Stimulated activated CD8-positive, alpha-beta memory T cell treated with anti-CD3 and anti-CD28 coated beads, Interleukin-15, amount 100 ng/mL, for 4 hours (primary cell): ENCODE data around the gene RAB40C.
A peak's percentile ranks its signal among the peaks of the same experiment; 100 is the strongest.

Experiments used
- DNase-seq, 2 donors: peaks; one replicate each; pipeline ENCODE4 v3.0.0-alpha.2; 2020; ENCODE audit warnings: low read depth in 2 of 2

The RAB40C gene

DNA sequence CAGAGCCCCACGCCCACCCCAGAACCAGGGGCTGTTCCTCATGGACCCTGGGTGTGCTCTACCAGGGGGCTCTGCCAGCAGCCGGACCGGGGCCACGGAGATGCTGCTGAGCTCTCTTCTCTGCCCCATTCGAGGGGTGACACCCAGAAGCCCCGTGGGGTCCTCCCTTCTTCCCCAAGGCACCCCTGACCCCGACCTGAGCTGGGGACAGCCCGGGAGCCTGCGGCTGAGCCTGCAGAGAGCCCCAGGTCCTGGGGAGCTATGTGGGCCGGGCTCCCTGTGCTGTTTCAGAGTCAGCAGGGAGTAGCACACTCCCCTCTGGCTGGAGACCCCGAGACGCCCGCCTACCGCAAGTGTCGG is 30.9 kb upstream of the RAB40C start:
- DNase-seq, result no peak

DNA sequence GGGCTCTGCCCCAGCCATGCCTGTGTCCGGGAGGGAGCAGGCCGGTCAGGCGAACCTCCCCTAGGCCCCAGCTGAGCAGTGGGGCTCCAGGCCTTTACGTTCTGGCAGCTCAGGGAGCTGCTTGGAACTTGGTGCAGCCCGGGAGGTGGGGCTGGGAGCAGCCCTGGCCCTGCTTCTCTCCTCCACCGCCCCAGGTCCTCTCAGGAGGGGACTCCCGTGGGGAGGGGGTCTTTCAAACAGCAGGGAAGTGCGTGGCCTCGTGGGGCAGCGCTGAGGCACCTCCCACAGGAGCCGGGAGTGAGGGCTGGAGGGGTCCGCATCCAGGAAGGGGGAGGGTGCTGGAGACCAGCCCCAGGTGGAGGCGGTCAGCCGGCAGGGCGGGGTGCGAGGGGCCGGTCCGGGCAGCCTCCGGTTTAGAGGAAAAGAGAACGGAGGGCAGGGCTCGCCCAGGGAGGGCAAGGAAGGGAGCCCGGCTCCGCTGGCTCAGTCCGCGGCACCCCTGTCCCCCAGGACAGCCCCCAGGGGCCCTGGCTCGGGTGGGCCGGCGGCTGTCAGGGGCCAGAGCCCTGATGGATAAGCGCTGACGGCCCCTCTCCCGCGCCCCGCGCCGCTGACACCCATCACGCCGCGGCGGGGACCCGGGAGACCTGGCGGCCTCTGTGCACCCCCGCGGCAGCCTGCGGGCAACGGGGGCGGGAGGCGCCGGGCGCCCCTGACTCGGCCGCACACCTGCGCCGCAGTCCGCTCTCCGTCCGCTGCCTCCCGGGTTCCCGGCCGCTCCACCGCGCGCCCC is 30.3 kb upstream of the RAB40C start:
- no peak for DNase-seq

DNA sequence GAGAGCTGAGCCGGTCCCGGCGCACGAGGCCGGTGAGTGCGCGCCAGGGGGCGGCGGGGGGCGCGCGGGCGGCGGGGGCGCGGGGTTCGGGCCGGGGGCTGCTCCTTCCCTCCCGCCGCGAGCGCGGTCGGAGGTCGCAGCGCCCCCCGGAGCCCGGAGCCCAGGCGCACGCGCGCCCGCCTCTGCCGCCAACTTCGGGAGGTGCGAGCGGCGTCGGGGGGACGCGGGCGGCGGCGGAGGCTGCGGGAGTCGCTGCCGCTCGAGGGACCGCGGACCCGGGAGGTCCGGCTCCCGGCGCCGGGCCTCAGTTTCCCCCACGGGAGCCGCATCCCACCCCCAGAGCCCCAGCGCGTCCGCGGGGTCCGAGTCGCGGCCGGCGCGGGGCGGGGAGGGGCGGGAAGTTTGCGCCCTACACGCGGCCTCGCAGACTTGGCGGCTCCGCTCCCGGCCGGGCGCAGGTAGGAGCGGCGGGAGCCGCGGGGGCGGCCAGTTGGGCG is 29.6 kb upstream of the RAB40C start, which contains the start of gene PRR35:
PRR35 (plus strand) TSS at position 191 of the 497 bp plus-strand sequence. CDS start 2,901 bp downstream, outside the sequence.
- no peak for DNase-seq

DNA sequence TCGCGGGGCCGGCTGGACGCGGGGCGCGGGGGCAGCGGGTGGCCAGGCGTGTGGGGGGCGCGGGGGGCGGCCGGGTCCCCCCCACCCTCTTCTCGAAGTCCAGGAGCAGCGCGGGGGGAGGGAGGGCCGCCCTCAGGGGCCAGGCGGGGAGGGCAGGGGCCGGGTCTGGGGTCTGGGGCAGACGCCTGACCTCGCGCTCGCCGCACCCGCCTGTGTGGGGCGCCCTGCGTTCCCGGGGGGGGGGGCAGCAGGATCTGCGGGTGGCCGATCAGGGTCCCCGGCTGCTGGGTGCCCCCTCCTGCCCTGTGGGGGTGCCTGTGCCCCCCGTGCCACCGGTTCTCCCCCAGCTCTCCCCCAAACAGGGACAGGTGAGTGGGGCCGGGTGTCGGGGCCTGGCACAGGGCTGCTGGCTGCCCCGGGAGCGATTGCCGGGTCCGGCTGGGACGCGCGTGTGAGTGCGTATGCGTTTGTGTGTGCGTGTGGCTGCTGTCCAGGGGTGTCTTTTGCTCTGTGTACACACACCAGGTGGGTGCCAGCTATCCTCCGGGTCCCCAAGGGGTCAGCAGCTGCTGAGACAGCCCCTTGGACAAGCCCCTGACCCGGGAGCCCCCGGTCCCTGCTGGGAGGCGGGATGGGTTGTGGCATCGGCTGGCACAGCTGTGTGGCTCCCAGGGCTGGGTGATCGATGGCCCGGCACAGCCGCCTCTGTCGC is 29.0 kb upstream of the RAB40C start:
- no peak for DNase-seq

DNA sequence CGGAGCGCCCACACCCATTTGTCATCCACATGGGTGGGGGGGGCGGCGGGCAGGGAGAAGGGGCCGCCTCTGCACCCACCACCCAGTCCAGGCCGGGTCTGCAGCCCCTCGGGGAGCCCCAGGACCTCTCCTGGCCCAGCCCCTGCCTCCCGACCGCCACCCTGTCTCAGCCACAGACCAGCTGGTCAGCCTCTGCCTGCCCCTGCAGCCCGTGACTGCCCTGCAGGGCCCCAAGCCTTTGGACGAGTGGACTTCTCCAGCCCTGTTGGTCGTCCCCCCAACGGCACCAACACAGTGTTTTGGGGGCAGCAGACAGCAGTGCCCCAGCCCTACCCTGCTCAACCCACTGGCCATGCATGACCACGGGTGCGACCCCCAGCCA is 28.5 kb upstream of the RAB40C start:
- DNase-seq, result no peak

DNA sequence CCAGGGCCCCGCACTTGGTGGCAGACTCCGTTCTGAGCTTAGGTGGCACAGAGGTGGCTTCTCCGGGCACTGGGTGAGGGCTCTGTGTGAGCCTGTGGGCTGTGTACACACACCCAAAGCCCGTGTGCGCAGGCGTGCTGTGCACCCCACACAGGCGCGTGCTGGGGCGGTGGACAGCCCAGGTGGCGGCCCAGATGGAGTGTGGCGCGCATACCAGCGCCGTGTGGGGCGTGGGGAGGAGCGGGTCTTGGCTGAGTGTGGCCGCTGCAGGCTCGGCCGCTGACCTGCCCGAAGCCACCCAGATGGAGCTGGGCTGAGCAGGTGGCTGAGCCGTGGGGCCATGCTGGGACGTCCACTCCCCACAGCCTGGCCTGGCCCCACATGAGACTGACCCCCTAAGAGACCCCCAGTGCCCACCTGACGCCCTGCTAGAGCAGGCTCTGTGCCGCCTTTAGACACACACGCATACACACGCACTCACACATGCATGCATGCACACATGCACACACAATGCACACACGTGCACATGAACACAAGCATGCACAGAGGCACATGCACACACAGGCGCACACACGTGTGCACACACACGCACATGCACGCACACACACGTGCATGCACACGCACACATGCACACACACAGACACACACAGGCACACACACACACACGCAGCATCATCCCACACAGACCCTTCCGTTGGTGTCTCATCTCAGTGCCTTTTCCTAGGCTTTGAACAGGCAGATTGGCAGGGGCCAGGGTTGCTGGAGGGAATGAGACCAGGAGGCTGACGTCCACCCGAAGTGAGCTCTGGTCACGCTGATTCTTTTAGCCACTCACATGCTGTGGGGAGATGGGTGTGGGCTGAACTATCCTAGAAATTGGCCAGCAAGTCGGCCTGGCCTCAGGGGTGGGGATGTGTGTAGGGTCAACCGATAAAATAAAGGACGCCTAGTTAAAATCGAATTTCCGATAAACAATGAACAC is 27.6 kb upstream of the RAB40C start:
- DNase-seq, result no peak

DNA sequence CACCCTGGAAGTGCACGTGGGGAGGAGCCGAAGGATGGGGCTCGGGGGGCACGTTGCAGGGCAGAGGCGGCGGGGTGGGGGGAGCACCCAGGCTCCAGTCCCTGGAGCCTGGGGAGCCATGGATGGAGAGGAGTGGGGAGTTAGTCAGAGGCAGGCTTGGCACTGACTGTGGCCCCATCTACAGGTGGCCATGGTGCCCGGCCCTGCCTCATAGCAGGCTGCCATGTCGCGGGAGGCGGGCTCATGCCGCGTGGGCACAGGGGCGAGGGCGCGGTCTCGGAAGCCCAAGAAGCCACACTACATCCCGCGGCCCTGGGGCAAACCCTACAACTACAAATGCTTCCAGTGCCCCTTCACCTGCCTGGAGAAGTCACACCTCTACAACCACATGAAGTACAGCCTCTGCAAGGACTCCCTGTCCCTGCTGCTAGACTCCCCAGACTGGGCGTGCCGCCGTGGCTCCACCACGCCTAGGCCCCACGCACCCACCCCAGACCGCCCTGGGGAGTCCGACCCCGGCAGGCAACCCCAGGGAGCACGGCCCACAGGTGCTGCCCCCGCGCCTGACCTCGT is 26.7 kb upstream of the RAB40C start:
- DNase-seq, result no peak

DNA sequence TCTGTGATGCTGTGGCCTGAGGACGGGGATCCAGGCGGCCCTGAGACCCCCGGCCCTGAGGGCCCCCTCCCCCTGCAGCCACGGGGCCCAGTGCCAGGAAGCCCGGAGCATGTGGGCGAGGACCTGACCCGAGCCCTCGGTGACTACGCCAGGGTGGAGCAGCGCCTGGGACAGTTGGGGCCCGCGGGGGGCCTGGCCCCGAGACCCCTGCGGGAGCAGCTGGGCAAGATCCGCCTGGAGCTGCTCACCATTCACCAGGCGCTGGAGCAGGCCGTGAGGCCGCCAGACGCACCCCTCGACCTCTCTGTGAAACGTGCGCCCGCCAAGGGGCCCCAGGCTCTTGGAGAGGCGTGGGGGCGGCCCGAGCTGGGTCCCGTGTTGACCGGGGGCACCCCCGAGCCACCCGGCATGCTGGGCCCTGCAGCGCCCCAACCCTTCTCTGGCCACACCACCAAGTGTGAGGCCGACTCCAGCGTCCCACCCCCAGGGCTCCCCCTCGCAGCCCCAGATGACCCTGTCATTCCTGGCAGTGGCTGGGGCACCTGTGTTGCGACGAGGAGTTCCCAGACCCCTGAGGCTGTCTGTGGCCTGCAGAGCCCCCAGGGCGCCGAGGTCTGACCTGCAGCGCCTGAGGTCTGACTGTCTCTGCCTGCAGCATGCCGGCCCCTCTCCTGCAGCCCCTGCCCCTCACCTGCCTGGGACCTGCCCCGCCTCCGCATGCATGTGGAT is 25.0 kb upstream of the RAB40C start:
- DNase-seq, result no peak

DNA sequence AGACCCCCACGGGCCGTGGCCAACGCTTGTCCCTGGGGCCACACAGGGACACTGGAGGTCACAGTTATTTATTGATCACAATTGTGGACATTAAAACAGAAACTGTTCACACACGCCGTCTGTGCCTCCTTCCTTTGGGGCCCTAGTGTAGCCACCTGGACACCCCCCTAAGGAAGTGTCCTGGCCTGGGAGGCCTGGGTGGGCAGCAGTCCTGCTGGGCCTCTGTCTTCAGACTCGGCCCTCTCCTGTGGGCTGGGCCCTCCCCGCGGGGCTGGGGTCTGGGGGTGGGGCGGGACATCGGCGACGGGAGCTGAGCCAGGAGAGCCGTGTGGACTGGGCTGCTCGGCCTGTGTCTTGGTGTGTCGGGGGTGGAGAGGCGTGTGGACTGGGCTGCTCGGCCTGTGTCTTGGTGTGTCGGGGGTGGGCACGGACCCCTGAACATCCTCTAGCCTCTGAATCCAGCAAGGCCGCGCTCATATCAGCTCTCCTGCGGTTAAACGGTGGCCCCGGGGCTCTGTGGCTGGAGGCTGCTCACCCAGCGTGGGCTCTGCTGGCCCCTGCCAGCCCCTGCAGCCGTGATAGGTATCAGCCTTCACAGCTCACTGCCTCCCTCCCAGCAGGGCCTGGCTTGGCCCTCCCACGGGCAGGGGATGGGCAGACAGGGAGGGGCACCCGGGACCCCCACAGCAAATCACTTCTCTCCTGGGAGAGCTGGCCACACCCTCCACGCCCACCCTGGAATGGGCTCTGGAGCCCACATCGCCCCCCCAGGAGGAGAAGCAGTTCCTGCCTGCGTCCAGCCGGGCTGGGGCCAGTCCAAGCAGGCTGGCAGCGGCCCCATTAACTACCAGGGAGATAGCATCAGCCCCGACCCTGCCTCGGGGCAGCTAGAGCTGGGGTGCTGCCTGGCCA is 24.2 kb upstream of the RAB40C start:
- DNase-seq, result no peak

DNA sequence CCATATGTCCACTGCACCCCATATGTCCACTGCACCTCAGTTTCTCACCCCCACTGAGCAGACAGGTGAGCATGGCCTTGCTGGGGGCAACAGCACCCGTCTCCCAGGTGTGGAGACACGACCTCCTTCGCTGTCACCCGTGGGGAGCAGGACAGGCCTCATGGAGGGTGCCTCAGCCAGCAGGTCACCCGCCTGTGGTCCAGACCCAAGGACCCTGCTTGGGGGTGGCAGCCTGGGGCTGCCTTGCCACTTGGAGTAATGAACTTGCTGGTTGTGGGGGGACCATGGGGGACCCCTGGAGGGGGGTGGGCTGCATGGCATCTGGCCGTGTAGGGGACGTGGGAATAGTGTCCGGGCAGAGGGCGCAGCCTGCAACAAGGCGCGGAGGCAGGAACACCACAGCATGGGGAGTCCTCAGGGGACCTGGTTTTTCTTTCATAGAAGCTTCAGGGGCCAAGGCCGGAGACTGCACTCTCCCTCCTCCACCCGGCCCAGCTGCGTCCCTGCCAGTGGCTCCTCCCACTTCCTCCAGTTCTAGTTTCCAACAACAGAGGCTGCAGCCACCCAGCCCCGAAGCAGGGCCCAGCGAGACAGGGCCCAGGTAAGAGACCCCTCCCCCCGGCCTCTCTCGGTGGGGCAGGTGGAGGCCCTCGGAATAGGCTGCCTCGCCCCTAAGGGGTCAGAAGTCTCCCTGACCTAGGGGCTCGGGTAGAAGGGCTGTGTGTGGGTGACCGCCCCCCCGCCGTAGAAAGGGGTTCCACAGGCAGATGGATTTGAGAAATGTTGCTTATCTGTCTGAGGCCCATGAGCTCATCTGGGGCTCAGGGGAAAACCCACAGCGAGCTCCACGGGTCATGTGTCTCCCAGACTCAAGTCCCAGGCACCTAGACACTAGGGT is 23.1 kb upstream of the RAB40C start, which contains the start of gene NHLRC4:
NHLRC4 (plus strand) TSS at position 531 of the 898 bp plus-strand sequence. CDS start 1,043 bp downstream, outside the sequence.
- DNase-seq, result no peak

DNA sequence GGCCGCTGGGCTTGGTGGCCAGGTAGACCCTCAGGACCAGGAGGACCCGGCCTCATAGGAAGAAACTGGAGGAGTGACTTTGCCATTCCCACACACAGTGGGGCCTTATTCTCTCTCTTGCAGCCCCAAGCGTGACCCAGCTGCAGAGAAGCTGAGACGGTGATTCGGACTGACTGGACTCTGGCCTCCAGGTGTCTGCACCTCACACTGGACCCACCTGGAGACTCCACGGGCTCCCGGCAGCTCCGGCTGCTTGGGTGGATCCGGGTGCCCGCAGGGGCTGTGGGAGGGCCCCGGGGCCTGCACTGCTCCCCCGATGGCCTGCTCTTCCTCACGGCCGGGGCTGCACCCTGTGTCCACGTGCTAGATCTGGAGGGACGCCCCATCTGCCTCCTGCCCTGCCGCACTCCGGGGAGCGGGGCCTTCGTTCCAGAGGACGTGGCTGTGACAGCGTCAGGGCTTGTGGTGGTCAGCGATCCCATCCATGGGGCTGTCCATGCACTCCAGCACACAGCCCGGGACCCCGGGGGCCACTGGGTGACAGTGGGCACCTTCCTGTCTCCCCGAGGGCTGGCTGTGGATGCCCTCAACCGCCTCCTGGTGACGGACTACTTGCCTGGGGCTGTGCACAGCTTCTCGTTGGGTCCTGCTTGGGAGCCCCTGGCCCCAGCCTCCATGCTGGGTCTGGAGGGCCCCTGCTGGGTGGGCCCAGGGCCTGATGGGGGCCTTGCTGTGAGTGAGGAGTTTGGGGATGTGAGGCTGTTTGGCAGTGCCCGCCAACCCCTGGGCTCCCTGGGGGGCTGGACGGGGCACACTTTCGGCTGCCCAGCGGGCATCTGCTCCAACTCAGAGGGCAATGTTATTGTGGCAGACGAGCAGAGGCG is 22.3 kb upstream of the RAB40C start:
- no peak for DNase-seq

DNA sequence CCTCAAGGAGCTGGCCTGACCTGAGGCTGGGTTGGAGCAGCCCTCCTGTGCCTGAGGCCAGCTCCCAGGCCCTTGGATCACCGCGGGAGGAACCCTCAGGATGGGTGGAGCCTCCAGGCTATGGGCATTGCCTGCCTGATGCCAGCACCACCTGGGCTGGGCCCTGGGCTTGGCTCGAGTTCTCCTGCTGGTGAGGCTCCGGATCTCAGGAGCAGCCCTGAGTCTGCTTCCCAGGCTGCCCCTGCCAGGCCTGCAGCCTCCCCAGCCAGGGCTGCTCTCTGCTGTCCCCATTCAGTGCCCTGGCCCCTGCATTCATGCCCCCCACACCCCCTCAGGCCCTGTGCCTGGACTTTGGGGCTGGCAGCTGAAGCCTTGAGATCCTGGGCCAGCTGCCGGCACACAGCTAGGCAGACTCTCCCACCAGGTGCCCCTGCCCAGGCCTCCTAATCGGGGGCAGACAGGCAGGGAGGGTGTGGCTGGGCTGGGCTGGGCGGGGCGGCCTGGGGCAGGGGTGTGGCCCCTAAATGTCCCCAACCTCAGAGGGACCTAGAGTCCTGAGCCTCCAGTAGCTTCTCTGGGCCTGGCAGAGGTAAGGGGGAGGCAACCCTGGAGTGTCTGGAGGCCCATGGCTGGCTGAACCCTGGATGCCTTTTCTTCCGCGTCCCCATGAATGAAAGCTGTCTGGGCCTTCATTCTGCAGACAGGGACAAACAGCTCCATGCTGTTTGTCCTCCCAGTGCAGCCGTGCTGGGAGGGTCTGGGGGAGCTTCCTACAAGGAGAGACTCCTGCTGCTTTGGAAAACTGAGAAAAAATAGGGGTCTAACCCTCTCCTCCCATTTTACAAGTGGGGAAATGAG is 21.2 kb upstream of the RAB40C start:
- no peak for DNase-seq

DNA sequence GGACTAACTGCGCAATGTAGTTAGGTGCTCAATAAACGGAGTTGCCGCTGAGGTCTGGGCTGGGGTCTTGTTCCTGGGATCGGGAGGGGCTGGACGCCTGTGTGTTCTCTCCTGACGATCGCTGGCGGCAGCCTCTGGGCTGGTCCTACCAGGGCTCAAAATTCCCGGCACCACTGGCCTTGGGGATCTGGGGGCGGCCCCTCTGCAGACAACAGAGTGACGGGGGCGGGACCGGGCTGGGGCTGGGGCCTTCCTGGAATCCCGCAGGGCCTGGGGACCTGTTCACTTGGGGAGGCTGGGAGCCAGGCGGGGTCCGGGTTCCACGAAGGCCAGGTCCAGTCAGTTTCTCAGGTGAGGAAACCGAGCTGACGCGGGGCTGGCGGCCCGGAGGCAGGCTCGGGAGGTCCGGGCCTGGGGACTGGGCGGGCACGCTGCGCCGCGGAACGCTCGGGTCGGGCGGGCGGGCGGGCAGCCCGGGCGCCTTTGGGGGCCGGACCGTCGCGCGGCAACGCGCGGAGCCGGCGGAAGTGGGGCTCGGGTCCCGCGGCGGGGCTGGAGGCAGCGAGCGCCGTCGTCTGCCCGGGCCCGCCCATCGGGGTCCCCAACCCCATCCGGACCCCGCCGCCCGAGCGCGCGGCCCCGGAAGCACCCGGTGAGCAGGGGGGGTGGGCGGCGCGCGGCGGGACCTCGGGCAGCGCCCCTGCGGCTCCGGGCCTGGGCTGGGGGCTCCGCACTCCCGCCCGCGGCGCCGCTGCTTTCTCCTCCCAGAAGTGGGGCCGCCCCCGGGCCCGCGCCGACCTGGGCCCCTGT is 20.2 kb upstream of the RAB40C start, which contains the start of gene PIGQ:
PIGQ (plus strand) TSS at position 524 of the 810 bp plus-strand sequence. CDS start 4,107 bp downstream, outside the sequence.
- DNase-seq, result peak in 1 of 2 donors; percentile 50

DNA sequence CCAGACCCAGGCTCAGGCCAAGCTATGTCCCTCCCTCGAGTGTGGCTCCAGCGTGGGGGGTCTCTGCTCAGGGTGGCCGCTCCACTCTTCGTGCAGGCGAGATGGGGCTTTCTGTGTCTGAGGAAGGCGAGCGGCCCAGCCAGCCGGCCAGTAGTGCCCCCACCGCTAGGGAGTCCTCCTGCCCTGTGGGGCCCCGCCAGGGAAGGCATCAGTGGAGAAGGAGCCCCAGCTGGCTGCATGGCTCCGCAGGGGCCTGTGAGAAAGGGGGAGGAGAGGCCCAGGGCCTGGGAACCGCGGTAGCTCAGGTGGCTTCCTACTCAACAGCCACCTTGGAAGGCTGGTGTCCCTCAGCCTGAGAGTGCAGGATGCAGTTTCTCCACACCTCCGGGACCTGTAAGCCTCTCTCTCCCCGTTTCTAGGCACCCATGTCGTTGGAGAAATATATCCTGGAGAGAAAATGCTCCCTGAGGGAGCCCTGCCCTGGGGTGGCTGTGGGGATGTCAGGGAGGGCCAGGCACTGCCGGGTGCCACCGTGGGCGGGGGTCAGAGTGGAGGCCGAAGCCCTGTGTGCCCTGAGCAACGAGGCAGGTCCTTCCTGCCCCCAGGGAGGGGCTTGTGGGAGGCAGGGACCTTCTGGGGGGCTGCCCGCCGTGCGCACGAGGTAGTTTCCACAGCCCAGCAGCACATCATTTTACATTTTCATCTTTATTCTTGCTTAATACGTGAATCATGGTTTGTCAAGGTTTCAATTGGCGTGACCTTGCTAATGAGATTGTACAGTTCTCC is 16.8 kb upstream of the RAB40C start:
- DNase-seq, result no peak
